ENCODE measurements around the gene CYSRT1.

Gene CYSRT1

DNA sequence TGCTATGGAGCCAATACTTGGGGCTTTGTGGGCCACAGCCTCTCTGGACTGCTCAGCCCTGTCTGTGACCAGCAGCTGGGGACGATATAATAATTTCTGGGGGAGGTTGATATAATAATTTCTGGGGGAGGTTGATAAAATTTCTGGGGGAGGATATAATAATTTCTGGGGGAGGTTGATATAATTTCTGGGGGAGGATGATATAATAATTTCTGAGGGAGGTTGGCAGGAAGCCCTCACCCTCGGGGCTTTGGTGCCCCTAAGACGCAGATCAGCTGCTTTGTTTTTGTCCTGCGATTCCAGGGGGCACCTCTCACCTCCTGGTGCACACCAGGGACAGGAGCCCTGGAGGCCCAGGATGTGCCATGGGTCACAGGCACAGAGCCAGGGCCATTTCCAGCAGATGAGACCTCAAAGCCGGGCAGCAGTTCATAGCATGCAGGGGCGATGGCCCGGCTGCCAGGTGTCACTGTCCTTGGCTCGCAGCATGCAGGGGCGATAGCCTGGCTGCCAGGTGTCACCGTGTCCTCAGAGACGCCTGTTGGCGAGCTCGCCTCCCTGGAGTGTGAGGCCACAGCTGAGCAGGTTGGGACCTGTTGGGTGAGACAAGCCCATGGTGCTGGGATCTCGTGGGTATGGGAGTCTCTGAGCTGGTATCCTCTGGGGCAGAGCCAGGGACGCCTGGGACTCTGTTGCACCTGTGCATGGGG lies 48.8 kb downstream of the CYSRT1 start:
- DNase-seq = no peak

DNA sequence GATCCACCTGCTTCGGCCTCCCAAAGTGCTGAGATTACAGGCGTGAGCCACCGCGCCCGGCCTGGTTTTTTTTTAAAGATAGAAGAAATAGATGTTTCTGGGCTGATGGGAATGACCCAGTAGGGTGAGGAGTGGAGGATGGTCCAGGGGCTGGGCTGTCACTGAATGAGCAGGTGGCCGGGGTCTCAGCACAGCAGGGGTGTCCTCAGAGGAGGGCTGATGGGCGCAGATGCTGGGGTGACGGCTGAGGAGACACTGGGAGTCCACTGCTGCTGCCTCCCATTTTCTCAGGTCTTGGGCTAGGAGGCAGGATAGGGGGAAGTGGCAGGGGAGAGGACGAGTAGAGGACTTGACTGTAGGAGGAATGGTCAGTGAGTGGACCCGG lies 50.2 kb downstream of the CYSRT1 start:
- DNase-seq = no peak
